Muscle of leg (tissue), 11 donors: ENCODE data around the gene GJE1. TPM values are rescaled to one million over a fixed set of nuclear protein-coding genes. Genes with fewer than 3 reads are reported as not detected.
"Not testable (repeated sequence)": the region's sequence is repeated elsewhere in the genome, so short reads cannot be mapped to it uniquely, and the experiment has no call there.

Source experiments
- DNase-seq: peaks from one replicate; pipeline ENCODE4 v3.0.0; 2013
- H3K27ac ChIP-seq: one replicate; pipeline ENCODE4 v1.5.1; 2013; ENCODE audit warnings: mild to moderate bottlenecking, low read length, control low read depth
- H3K27me3 ChIP-seq: one replicate; pipeline ENCODE4 v1.6.1; 2013; ENCODE audit warnings: low read length; ENCODE audit not compliant: control insufficient read depth, insufficient read depth
- H3K36me3 ChIP-seq: one replicate; pipeline ENCODE4 v1.6.1; 2013; ENCODE audit warnings: low read length; ENCODE audit not compliant: control insufficient read depth, insufficient read depth
- H3K4me1 ChIP-seq: one replicate; pipeline ENCODE4 v1.6.1; 2013; ENCODE audit warnings: low read length; ENCODE audit not compliant: control insufficient read depth, insufficient read depth
- H3K4me3 ChIP-seq: one replicate; pipeline ENCODE4 v1.5.1; 2013; ENCODE audit warnings: low read length, control low read depth
- H3K9me3 ChIP-seq: replicated peaks from 2 replicates; pipeline ENCODE4 v1.6.1; 2013; ENCODE audit warnings: low read depth, low read length; ENCODE audit not compliant: control insufficient read depth
- WGBS: methylation state at CpG from one replicate; pipeline ENCODE4 v1.1.5; 2013; ENCODE audit warnings: missing lambda C conversion rate; ENCODE audit not compliant: insufficient coverage; 5-methylcytosine and 5-hydroxymethylcytosine counted together
- polyA plus RNA-seq, 8 donors: library from polyadenylated mRNA; unstranded; fragments of 120-200 nt; gene quantifications; one replicate each; pipeline versions ENCODE4 v1.2.1 to v1.2.3, GENCODE V29; 2013; ENCODE audit warnings: inconsistent platforms in 1 of 8, low replicate concordance in 1 of 8; ENCODE audit not compliant: insufficient read length in 8 of 8, insufficient read depth in 1 of 8
- total RNA-seq: library from RNA; stranded (reverse); fragments of 120-200 nt; gene quantifications from one replicate; pipeline ENCODE4 v1.2.4, GENCODE V29; 2013

The GJE1 gene
- total and polyA plus RNA-seq, 9 donors = not detected

DNA sequence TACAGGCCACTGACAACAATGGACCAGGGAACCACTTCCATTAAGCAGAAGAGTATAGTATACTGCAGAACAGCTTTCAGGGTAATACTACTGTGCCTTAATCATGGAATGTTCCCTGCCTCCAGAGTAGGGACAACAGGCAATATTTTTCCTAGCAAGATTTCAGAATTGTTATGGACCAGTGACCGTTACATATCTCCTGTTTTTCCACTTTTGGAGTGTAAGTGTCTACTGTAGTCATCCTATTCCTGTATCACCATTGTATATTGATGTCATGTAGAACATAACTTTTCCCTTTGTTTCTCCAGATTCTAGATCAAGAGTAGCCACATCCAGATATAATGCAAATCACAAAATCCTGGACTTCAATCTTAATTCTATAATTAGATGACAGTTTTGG lies 1.9 kb upstream of the GJE1 start:
- H3K36me3 ChIP-seq = no peaks in the 10 kb centered on the region
- H3K27ac ChIP-seq = no peak overlapping the region
- no peaks in the 10 kb centered on the region for H3K9me3 ChIP-seq
- DNase-seq = no peak
- no peak overlapping the region for H3K4me3 ChIP-seq
- WGBS = no CpG with 5 or more reads among the region's 1 CpG
- peaks cover 2% of the 10 kb centered on the region for H3K27me3 ChIP-seq
- H3K4me1 ChIP-seq = no peaks in the 10 kb centered on the region

DNA sequence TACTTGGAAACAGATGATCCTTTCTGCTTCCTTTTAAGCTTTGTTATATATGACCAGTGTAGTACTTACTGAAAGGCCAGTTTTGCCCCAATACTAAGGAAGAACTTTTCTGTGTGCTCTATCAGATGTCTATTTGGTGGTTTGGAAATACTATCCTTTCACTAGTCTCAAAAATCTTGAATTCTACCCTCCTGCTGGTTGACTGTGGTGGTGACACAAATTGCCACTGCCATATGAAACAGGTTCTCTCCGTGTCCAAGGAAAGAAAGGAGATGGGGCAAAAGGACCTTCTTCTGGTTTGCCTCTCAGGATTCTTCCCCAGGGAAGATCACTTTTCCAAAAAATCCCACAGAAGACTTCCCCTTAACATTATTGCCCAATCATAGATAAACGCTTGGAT lies 6.2 kb downstream of the GJE1 start:
- WGBS = 0% methylated on average over 1 of the region's 2 CpGs
- Histone ChIP-seq H3K27ac (no peak overlapping the region), H3K9me3 (no peaks in the 10 kb centered on the region), H3K36me3 (no peaks in the 10 kb centered on the region), H3K4me1 (no peaks in the 10 kb centered on the region), H3K4me3 (no peak overlapping the region), H3K27me3 (no peaks in the 10 kb centered on the region)
- no peak for DNase-seq

DNA sequence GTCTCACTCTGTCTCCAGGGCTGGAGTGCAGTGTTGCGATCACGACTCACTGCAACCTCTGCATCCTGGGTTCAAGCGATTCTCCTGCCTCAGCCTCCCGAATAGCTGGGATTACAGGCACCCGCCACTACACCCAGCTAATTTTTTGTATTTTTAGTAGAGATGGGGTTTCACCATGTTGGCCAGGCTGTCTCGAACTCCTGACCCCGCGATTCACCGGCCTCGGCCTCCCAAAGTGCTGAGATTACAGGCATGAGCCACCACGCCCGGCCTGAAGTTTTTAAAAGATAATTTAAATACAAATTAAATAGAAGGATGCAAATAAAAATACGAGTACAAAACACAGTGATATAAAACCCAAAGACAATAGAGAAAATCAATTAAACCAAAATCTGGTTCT lies 8.8 kb downstream of the GJE1 start:
- H3K27ac ChIP-seq, H3K4me1 ChIP-seq, H3K9me3 ChIP-seq, H3K27me3 ChIP-seq, H3K36me3 ChIP-seq, H3K4me3 ChIP-seq, DNase-seq: not testable (repeated sequence)
- 100% methylated on average over 1 of the region's 13 CpGs for WGBS

DNA sequence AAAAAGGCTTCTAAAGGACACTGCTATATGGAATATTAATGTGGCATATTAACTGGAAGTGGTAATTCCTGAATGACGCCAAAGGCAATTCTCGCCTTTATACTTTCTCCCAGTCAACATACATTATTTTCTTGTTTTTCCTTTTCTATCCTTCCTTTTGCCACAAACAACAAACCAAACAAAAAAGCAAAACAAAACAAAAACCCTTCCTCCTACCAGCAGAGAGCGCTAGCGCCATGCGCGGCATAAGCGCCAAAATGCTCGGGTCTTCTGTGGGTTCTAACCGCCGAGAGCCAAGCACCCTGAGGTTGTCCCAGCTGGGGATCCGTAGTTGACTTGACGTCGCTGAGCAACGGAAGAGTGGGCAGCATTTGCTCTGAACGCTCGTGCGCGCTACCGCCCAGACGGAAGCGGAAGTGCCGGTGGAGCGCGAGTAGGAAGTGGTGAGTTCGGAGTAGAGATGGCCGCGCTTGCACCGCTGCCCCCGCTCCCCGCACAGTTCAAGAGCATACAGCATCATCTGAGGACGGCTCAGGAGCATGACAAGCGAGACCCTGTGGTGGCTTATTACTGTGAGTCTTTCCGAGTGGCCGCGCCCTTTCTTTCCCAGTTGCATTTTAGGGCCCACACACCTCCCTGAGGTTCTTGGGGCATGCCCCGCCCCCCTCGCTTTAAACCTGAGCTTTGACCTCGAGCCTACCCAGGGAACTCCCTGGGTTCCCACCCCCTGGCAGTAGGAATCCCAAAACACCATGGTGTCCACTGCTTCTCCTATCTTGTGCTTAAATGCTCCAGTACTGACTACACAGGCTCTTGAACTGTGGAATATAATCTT lies 14.3 kb downstream of the GJE1 start, which contains the start of the genes NMBR and VTA1:
Gene NMBR (minus strand): TSS at position 295 of the 835 bp plus-strand sequence. CDS start 58,464 bp downstream, outside the sequence.
Gene VTA1 (plus strand): TSS at position 436 of the 835 bp plus-strand sequence. CDS start 25 bp downstream, at position 461.
- H3K27ac ChIP-seq = peak within 1 kb of the TSS; percentile 63
- peaks cover 2% of the 10 kb centered on the region for H3K4me1 ChIP-seq
- WGBS = 0% methylated on average over 34 of the region's 38 CpGs
- peak; percentile 100 for DNase-seq
- no peaks in the 10 kb centered on the region for H3K27me3 ChIP-seq
- peak within 1 kb of the TSS; percentile 75 for H3K4me3 ChIP-seq
- peaks cover 3% of the 10 kb centered on the region for H3K36me3 ChIP-seq
- no peaks in the 10 kb centered on the region for H3K9me3 ChIP-seq

DNA sequence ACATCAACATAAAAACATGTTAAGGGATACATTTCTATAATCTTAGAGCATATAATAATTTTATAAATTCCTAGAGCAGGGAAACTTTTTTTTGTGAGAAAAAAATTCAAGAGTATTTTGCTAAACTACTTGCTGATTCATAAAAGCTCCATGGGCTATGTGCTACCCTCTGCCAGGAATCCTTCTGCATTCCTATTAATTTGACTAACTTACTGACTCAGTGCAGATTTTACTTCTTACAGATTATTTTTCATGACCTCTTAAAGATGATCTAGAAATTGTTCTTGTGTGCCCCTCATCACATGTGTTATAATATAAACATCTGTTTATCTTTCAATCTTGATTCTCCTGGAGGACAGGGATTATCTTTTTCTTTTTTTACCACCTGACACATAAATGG lies 20.0 kb downstream of the GJE1 start:
- Histone ChIP-seq H3K4me1 (peaks cover 2% of the 10 kb centered on the region), H3K36me3 (peaks cover 3% of the 10 kb centered on the region), H3K9me3 (no peaks in the 10 kb centered on the region), H3K27me3 (no peaks in the 10 kb centered on the region), H3K27ac (no peak overlapping the region), H3K4me3 (no peak overlapping the region)
- no peak for DNase-seq

DNA sequence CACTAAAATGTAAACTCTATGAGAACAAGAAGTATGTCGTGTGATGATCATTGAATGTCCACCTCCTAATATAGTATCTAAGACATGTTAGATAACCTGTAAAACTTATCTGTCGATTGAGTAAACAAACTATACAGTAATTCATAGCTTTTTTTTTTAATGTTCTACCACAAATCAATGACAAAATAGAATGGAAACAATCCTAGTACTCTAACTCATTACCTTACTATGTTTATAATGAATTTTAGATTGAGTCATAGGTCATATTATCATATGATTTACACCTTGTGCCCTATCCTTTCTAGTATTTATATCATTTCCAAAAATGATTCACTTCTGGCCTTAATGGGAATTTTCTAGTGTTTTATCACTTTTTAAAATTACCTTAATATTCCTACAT lies 20.5 kb downstream of the GJE1 start:
- Histone ChIP-seq H3K27me3 (no peaks in the 10 kb centered on the region), H3K9me3 (no peaks in the 10 kb centered on the region), H3K36me3 (peaks cover 3% of the 10 kb centered on the region), H3K27ac (no peak overlapping the region), H3K4me3 (no peak overlapping the region), H3K4me1 (peaks cover under 1% of the 10 kb centered on the region)
- WGBS = no CpG with 5 or more reads among the region's 2 CpGs
- no peak for DNase-seq

DNA sequence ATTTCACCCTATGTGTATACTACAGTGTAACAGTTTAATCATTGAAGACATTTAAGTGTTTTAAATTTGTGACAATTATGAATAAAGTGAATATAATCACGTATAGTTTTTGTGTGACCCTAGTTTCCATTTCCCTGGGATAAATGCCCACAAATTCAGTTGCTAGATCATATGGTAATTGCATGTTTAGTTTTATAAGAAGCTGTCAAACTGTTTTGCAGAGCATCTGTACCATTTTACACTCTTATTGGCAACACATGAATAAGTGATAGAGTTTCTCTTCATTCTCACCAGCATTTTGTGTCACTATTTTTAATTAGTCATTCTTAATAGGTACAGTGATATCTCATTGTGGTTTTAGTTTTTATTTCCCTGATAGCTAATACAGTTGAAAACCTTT lies 21.6 kb downstream of the GJE1 start:
- no peak for DNase-seq
- H3K4me3 ChIP-seq = no peak overlapping the region
- H3K9me3 ChIP-seq = no peaks in the 10 kb centered on the region
- WGBS = no CpG with 5 or more reads among the region's 1 CpG
- H3K27me3 ChIP-seq = no peaks in the 10 kb centered on the region
- no peak overlapping the region for H3K27ac ChIP-seq
- peaks cover 3% of the 10 kb centered on the region for H3K36me3 ChIP-seq
- H3K4me1 ChIP-seq = no peaks in the 10 kb centered on the region

DNA sequence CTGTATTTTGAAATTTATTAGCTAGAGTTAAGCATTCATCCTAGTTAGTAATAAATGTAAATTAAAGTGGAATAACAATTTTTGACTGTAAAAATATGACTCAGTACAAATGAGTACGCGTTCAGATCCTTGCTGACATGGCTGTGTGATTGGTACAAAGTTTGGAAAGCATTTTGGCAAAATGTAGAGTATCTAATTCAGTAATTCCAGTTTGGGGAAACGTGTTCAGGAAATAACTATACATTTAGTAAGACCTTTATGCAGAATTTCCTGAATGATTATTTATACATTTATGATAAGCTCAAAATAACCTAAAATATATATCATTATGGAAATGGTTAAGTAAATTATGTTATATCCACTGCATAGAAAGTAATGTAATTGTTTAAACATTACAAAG lies 22.4 kb downstream of the GJE1 start:
- H3K4me3 ChIP-seq = no peak overlapping the region
- peaks cover 3% of the 10 kb centered on the region for H3K36me3 ChIP-seq
- no peaks in the 10 kb centered on the region for H3K4me1 ChIP-seq
- WGBS = no CpG with 5 or more reads among the region's 3 CpGs
- no peaks in the 10 kb centered on the region for H3K27me3 ChIP-seq
- no peak overlapping the region for H3K27ac ChIP-seq
- no peak for DNase-seq
- H3K9me3 ChIP-seq = no peaks in the 10 kb centered on the region

DNA sequence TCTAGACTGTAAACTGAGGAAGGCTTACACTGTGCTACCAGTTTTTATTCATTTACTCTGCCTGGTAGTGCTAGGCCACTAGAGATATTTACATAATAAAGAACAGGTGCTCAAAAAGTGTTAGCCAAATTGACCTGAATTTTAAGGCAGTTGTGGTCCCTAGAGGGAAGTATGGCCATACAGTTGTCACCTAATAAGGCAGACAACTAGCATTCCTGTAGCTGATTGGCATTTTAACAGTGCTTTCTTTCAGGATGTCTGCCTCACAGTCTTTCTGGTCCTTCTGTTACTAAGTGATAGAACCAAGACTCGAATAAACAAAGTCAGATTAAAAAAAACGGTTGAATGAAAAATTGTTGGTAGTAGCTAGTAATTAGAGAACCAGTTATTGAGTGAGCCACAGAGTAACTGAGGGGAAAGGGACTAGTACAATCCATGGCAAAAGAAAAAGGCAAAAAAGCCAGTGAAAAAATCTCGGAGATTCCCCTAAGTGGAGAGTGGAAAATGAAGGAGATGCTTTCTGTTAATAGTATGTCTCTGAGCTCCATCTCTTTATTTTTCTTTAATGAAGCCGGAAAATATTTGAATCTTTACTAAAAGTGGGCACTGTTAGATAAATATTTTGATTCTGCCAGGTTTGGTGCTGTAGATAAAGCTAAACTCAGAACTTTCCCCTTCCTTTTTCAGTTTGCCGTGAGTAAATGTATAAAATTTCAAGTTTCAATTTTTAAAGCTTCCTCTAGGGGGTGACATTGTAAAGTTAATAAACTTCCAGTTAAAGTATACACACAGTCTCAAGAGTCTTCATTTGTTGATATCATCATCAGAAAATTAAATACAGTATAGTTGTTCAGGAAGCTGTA lies 23.4 kb downstream of the GJE1 start:
- no peak overlapping the region for H3K4me3 ChIP-seq
- H3K27me3 ChIP-seq = no peaks in the 10 kb centered on the region
- peak; percentile 60 for DNase-seq
- H3K4me1 ChIP-seq = no peaks in the 10 kb centered on the region
- H3K27ac ChIP-seq = no peak overlapping the region
- WGBS = 60% methylated on average over 1 of the region's 5 CpGs
- H3K9me3 ChIP-seq = no peaks in the 10 kb centered on the region
- no peaks in the 10 kb centered on the region for H3K36me3 ChIP-seq

DNA sequence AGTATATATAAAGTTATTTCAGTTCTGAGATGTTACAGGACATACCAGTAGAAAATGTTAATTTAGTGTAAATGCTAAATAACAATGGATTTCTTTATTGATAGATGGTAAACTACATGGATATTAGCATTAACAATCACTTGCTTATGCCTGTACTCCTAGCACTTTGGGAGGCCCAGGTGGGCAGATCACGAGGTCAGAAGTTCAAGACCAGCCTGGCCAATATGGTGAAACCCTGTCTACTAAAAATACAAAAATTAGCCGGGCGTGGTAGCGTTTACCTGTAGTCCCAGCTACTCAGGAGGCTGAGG lies 24.0 kb downstream of the GJE1 start:
- WGBS = 83% methylated on average over 1 of the region's 4 CpGs

More for the DNA sequence above, 24.0 kb downstream of the GJE1 start:
- H3K27me3 ChIP-seq, DNase-seq, H3K9me3 ChIP-seq, H3K36me3 ChIP-seq, H3K4me3 ChIP-seq, H3K4me1 ChIP-seq, H3K27ac ChIP-seq: not testable (repeated sequence)
